Thoracic aorta endothelial cell (primary cell): ENCODE results near the gene LDOC1. TPM values are rescaled to one million over a fixed set of nuclear protein-coding genes. Genes with fewer than 3 reads are reported as not detected.

Source experiments
- total RNA-seq: library from RNA; depleted of rRNA; stranded (reverse); fragments of >200 nt; gene quantifications from 2 replicates; pipeline ENCODE4 v1.2.3, GENCODE V29; 2012

LDOC1 gene
- 8.3 and 8.5 TPM in 2 replicates for total RNA-seq

DNA sequence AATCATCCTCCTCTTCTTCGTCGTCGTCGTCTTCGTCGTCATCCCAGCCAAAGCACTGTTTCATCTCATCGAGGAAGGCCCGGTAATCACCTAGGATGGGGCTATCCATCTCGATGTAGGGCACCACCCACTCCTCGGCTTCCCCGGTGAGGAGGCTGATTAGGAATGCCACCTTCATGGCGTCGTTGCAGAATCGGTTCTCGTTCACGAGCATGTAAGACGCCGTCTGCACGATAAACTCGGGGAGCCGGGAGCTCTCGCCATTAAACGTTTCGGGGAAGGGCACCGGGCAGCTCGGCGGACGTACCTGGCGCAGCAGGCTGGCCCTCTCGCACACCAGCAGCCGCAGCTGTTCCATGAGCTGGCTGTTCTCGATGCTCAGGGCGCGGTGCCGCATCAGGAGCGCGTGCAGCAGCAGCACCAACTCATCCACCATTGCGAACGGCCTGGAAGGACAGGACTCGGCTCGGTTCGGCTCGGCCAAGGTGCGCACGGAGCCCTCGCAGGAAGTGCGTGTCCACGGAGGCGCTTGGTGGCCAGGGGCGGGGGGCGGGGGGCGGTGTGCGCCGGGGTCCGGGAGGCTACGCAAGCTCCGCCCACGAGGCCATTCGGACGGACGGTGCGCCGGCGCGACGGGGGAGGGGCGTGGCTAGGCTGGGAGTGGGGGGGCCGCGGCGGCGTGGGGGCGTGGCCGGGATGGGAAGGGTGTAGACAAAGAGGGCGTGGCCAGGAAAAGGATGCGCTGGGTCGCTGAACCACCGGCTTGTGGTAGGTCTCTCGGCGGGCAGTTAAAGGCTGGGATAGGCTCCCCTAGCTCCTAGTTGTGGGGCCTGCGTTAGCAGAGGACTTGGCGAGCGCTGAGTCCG is at the start of gene LDOC1:
LDOC1 (minus strand) TSS at position 544 of the 866 bp plus-strand sequence; CDS start at position 436, 108 bp downstream.

Other genes starting within 250 kb of the LDOC1 start
- gene SPANXB1, start 174.5 kb downstream of the LDOC1 start, total RNA-seq = not detected in 2 replicates
- not detected in 2 replicates for gene SPANXC, start 65.4 kb upstream of the LDOC1 start, total RNA-seq